ENCODE measurements around the gene TEKT5. TPM values are rescaled to one million over a fixed set of nuclear protein-coding genes. Genes with fewer than 3 reads are reported as not detected.

The TEKT5 gene
- polyA plus RNA-seq, 12 donors = 0.16 to 0.29 TPM; not detected in 10

DNA sequence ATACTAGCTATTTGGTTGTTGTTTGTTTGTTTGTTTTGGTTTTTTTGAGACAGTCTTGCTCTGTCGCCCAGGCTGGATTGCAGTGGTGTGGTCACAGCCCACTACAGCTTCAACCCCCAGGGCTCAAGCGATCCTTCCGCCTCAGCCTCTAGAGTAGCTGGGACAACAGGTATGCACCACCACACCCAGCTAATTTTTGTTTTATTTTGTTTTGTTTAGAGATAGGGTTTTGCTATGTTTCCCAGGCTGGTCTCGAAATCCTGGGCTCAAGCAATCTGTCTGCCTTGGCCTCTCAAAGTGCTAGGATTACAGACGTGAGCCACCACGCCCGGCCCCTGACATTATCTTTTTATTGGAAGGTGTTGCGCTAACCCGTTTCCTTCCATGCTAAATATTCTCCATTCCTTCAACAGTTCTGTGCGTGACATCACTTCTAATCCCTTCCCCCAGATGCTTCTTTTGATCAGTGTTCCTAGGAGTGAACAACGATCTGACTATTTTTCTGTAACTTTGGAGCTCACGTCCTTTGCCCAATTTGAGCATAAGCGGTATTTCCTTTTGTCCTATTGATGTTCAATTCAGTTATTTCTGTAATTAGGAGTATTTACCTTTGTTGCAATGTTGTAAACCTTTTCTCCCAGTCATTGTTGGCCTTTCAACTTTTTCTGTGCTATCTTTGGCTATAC lies 84.1 kb downstream of the TEKT5 start:
- DNase-seq = no peak

DNA sequence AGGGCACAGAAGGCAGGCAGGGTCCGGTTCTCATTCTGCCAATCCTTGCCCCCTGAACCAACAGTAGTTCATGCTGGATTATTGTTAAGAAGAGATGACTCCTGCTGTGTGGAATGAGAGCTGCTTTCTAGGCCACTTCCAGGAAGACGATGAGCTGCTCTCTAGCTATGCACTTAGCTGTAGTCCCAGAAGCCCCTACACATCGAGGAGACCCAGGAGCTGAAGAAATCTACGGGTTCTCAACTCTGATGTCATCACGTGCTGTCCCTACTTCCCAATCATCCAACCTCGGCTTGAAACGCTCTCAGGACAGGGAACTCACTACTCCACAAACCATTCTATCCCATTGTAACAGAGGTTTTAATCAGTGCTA lies 85.3 kb downstream of the TEKT5 start:
- DNase-seq = no peak

DNA sequence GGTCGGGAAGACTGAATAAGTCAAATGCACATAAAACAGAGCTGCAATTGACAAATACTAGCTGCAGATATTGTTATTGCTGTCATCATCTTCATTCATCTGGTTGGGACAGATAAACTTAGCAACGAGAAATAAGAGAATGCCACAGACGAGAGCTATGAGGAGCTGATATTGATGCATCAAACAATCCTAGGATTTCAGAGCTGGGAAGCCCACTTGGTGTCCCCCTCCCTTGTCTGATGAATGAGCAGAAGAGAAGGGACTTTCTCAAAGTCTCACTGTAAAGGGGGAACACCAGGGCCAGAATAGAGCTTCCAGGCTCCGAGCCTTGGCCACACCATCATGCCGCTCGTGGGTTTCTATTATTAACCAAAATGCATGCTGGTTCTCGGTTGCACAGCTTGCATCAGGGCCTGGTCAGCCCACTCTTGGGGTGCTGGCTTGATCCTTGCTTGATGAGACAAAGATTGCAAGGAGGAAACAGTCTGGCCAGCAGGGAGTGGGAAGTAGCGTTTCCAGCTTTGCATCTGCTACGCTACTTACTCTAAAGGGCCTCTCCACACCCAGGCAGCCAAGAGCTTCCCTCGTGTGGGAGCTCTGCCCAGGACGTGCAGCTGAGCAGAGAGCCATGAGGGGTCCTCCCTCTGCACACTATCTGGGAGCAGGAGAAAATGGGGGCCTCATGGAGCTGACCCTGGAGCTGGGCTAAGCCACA lies 85.9 kb downstream of the TEKT5 start:
- peak; percentile 85 for DNase-seq

DNA sequence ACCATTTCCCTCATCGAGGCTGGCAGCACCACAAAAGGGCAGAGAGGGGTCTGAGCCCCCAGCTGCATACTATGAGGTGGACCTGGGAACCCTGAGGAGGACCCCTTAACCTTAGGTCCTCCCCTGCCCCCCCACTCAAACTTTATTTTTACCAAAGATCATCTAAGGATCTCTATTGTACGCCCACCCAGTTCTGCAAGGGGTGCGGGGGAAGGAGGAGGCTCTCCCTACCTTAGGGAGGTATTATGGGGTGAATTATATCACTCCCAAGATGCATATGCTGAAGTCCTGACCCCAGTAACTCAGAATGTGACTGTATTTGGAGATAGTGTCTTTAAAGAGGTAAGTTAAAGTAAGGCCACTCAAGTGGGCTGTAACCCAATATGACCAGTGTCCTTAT lies 87.6 kb downstream of the TEKT5 start:
- DNase-seq = no peak

DNA sequence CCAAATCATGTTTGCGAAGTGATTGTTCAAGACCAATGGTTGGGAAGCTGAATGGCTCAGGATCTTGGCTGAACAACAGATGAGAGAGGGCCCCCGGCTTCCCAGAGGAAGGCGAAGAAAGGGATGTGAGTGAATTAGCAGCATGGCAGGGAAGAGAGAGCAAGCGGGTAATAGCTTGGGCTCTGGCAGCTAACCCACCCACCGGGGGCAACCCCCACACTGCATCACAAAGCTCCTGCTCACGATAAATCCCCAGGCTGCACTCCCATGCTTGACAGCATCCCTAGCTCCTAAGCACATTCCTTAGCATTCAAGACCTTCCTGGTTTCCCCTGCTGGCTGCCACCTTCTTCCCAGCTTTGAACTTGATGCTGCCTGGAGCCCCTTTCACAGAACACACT lies 88.1 kb downstream of the TEKT5 start:
- DNase-seq = no peak

DNA sequence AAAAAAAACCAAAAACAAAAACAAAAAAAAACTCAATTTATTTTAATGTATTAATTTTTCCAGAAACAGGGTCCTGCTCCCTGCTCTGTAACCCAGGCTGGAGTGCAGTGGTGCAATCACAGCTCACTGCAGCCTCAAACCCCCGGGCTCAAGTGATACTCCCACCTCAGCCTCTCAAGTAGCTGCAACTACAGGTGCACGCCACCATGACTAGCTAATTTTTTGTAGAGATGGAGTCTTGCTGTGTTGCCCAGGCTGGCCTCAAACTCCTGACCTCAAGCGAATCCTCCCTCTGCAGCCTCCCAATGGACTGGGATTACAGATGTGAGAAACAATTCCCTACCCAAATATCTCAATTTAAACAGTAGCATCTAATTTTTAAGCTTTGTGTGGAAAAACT lies 89.1 kb downstream of the TEKT5 start:
- DNase-seq = no peak

DNA sequence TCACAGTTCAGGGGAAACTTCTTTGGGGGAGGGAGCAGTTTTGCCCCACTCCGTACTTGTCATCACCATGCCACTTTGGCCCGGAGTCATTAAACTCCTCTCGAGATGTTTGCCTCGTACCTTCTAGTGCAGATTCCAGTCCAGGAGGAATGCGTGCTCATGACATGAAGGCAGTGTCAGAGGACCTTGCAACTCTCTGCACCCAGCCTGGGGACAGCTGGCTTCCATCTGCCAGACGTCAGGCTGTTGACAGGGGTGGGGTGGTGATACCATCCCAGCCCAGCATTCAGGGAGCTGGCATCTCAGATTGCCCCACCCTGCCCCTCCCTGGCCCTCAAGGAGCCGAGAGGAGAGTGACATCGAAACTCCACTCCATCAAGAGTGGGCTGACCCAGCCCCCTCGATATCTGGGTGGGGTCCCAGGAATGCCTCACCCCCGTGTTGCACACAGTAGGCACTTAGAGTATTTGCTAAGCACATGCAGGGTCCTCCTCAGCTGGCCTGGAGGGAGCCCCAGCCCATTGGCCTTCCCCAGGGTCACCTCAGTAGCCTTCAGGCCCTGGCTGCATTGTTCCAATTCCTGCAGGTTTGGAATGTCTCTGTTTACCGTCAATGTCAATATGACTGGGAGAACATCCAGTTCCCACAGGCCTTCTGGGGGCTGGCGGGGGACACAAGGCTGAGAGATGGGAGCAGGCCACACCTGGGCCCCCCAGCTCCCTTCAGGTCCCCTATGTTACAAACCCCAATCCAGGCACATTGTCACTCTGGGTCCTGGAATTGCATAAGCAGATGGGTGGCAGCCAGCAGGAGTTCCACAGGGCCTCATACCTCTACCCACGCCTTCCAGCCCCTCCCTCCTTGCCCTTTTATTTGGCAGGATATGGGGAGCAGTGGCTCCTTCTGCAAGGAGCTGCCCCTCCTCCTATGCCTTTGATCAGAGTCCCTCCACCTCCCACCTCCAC lies 93.0 kb downstream of the TEKT5 start:
- no peak for DNase-seq

DNA sequence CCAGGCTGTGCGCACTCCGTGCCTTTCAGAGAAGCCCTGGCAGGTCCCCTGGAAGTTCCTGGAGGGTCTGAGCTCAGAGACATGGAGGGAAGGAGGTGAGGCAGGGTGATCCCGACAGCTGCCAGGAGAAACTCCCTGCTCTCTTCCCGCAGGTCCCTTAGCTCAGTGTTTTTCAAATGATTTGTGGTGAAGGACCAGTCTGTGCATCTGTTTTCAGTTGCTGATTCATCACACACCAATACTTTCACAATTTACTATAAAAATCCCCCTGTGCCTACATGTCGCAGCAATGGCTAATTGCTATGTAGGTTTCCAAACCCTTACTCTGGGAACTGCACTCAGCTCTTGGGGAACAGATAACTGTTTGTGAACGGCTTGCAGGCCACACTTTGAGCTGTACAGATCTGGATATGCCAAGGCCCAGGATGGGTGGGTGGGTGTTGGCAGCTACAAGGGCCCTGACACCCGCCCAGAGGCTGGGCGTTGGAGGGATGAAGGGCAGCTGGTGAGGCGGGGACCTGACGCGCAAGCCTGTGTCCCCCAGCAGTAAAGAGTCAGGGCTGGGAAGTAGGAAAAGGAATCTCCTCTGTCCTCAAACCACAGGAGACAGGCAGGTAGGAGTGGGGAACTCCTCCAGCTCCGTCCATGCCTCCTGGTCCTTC lies 93.8 kb downstream of the TEKT5 start:
- no peak for DNase-seq

DNA sequence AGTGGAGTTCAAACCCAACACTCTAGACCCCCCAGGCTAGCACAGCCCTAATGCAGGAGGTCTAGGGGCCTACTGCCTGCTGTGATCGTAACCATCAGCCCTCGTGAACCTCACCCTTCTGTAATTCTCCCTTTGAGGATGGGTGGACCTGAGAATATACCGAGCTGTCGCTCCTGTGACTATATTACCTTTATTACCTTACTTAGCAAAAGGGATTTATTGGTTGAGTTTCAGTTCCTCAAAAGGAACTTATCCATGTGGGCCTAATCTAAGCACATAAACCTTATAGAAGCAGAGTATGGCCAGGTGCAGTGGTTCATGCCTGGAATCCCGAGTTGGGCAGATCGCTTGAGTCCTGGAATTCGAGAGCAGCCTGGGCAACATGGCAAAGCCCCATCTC lies 95.1 kb downstream of the TEKT5 start:
- no peak for DNase-seq

DNA sequence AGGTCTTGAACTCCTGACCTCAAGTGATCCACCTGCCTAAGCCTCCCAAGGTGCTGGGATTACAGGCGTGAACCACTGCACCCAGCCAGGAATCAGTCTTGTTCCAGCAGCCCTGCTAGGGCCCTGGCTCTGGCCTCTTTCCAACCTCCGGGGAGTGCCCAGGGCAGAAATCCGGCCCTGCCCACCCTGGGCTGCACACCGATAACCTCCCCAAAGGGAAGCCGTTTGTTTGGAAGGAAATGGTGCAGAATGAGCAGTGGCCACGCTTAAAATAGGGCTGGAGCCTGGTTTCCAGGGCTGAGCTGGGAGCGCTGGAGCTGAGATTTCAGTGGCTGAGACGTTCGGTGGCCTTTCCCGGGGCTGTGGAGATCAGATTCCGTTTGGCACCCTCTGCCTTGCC lies 96.6 kb downstream of the TEKT5 start:
- no peak for DNase-seq

DNA sequence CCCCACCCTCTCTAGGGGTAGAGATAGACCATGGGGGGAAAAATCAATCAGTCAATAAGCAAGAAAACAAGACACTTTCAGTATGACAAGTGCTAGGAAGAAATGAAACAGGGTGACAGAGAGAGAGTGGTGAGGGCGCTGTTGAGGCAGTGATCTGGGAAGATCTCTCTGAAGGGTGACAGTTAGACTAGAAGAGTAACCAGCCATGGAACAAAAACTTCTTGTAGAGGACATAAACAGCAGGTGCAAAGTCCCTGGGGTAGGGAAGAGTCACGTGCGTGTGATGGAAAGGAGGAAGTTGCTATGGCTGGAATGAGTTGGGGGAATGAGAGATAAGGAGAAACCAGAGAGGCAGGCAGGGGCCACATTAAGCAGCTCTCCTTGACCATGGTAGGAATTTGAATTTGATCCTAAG lies 97.5 kb downstream of the TEKT5 start:
- no peak for DNase-seq

DNA sequence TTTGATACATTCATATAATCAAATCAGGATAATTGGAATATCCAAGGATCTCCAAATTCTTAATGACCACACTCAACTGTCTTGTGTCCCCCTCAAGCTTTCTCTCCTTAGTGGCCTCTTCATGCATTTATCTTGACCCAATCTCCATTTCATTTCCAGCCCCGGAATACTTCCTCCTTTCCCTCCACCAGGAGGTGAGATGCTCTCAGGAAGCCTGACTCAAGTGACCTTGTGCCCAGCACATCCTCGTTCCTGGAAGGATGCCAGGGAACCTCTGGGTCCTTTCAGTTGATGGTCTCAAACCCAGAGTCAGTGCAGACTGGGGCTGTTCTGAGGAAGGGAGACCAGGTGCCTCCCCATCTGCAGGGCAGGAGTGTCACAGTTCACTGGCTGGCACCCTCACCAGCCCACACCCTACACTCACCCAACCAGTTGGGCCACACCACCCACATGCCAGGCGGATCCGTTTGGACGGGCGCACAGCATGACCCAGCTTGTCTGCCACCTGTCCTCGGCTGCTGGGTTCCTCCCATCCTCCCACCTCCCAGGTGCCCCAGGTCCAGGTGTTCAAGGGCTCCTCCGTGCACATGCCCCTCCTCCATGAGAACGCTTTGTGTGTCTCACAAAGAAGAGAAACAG lies 100.3 kb downstream of the TEKT5 start:
- no peak for DNase-seq

DNA sequence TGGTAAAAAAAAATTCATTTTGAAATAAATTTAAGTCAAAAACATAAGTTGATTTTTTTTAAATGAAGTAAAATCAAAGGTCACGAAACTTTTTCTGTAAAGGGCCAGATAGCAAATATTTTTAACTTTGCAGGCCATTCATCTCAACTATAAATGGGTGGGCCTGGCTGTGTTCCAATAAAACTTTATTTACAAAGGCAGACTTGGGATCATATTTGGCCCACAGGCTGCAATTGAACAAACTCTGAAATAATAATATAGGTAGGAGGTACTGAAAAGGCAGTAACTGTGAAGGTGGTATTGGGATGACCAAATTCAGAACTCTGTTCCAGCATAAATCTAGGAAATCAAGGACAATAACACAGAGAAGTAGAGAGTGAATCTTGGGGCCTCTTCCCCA lies 102.1 kb downstream of the TEKT5 start:
- no peak for DNase-seq

DNA sequence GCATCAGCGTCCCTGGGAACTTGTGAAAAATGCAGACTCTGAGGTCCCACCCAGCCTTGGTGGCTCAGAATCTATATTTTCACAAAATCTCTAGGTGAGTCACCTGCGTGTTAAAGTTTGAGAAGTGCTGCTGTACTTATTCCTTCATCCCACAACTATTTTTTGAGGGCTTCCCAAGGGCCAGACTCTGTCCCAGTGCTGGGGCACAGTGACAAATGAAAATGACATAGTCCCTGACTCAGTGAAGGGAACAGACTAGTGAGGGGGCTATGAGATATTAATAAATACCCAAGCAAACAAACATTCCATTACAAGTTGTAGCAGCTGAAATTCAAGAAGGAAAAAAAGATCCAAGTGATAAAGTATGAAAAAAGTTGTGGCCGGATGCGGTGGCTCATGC lies 104.4 kb downstream of the TEKT5 start:
- DNase-seq = no peak

DNA sequence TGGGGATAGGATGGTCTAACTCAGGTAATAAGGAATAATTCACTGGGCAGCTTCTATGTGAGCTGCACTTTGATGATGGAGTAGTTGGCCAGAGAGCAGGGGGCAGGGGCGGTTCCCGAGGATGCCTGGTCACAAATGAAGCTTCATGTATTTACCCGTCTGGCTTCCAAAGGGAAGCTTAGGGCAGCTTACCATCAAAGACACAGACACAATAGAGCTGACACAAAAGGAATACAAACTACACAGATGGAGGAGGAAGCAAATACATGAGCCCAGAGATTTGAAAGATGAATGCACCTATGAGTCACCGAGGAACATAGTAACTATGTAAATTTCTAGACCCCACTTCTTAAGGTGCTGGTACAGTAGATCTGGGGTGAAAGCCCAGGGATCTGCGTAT lies 105.6 kb downstream of the TEKT5 start:
- no peak for DNase-seq

DNA sequence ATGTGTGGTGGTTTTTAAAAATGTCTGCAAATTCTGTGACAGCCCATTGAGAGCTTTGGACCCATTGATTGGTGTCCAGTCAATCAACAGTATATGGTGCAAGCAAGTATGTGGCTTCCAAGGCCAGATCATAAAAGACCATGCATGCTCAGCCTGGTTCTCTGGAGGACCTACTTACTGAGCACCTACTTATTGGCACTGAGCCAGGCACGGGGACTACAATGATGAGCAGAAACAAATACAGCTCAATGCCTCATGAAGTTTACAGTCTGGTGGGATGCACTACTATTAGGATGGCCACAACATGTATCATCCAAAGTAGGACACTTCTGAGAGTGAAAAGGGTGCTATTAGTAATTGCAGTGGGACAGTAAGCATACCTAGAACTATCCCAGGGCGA lies 107.1 kb downstream of the TEKT5 start:
- DNase-seq = no peak

DNA sequence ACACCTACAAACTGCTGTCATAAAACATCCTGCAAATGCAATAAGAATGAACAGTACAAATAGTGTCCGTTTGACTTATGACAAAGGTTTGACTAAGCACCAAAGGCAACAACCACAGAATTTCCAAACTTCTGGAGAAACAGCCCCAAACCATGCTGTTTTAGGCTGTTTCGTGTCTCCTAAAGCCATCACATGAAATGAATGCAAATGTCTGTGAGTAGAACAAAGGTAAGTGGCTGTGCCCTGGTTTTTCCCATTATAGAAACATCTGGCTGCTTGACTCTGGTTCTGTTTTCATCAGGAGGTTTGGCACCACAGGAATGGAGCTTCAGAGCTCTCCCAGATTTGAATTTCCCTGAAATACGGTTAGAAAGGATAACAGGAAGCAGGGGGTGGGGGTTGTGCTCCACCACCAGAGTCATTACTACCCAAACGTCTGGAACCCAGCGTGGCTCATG lies 109.7 kb downstream of the TEKT5 start:
- no peak for DNase-seq

DNA sequence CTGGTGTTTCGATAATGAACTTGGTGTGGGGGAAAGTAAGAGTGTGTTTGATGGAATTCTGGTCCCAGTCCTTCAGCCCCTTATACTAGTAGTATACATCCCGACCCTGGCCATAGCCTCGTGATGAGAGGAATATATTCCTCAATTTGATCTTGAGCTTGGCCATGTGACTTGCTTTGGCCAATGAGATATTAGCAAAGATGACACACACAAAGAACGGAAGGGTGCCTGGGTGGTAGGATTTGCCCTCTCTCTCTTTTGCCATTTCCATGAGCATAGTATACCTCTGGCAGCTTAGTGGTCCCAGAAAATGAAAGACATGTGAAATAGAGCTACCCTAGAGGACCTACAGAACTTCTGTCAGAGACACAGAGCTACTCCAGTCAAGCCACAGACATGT lies 111.5 kb downstream of the TEKT5 start:
- DNase-seq = no peak

DNA sequence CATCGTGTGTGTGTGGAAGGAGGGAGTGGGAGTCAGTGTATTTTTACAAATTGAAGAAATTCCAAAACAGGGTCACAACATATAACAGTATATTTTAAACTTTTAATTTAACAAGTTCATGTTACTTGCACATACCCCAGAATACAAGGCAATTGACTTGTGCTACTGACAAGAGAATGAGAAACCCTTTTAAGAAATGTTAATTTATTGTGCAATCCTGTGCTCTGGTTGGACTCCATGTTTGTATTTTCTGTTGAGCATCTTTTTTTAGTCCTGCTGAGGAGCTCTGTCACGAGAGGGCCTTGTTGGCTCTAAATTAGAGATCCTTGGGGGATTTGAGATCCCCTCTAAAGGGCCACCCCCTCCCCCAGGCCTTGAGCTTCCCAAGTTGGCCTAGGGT lies 113.2 kb downstream of the TEKT5 start:
- no peak for DNase-seq

DNA sequence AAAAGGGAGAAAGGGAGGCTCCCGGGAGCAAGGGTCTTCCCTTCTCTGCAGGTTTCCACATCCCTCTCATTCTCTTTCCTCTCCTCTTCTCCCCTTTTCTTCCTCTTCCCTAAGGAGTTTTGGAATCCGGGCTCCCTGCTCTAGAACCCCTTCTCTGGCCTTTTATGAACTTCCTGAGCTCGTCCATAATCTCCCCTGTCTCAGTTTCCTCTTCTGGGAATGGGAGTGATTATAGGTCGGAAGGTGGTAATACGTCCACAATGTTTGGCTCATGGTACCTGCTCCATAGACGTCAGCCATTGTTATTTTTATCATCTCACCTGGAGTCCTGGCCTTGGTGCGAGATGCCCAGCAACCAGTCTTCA lies 113.9 kb downstream of the TEKT5 start:
- no peak for DNase-seq

All from muscle of arm (tissue), 12 donors.